K562 (cell line): ENCODE data around the gene STK32C. TPM values are rescaled to one million over a fixed set of nuclear protein-coding genes. Genes with fewer than 3 reads are reported as not detected.
A peak's percentile ranks its signal among the peaks of the same experiment; 100 is the strongest.

Experiments used
- CC2D1A ChIP-seq: fragments of 450-650 bp; IDR thresholded peaks from 2 replicates; pipeline ENCODE4 v1.6.1; 2017; ENCODE audit warnings: mild to moderate bottlenecking
- CREBBP ChIP-seq: IDR thresholded peaks from one replicate; pipeline ENCODE4 v1.6.1; 2012; ENCODE audit warnings: low read depth, mild to moderate bottlenecking, control low read depth, inconsistent platforms, low read length
- EWSR1 ChIP-seq: fragments of 450-650 bp; IDR thresholded peaks from 2 replicates; pipeline ENCODE4 v1.6.1; 2018; ENCODE audit warnings: borderline replicate concordance, mild to moderate bottlenecking, low read depth, moderate library complexity; ENCODE audit not compliant: partially characterized antibody
- FOS ChIP-seq: IDR thresholded peaks from 3 replicates; pipeline ENCODE4 v1.6.1; 2011; ENCODE audit not compliant: insufficient read length; ENCODE audit errors: extremely low read depth
- GABPA ChIP-seq: fragments of 200-800 bp; sonication (Bioruptor generic); conservative IDR thresholded peaks from 2 replicates; pipeline ENCODE4 v1.6.1; 2016; ENCODE audit warnings: low read depth, missing genetic modification characterization, missing compliant biosample characterization
- HIVEP1 ChIP-seq: fragments of 250-450 bp; sonication (Bioruptor Pico); IDR thresholded peaks from 2 replicates; pipeline ENCODE4 v1.4.0; 2020; ENCODE audit warnings: mild to moderate bottlenecking
- JUN ChIP-seq, 2 experiments: sonication (generic) in 1 of 2; formaldehyde crosslinking in 1 of 2; IDR thresholded peaks; 2 replicates each; pipeline versions ENCODE4 v1.6.1 to v1.8.0; 2012 to 2022; ENCODE audit warnings: borderline replicate concordance in 2 of 2, mild to moderate bottlenecking in 2 of 2, improper control_type of control experiment in 1 of 2, low read depth in 1 of 2, low read length in 1 of 2, missing genetic modification reagents in 1 of 2
- JUND ChIP-seq, 2 experiments: IDR thresholded peaks; 2 replicates in 1 of 2; 3 replicates in 1 of 2; pipeline ENCODE4 v1.6.1; 2011; ENCODE audit warnings: borderline replicate concordance in 2 of 2, low read depth in 2 of 2, low read length in 2 of 2, improper control_type of control experiment in 1 of 2, missing biosample characterization in 1 of 2, missing genetic modification characterization in 1 of 2, missing genetic modification reagents in 1 of 2
- PRPF4 ChIP-seq: fragments of 200-400 bp; formaldehyde crosslinking; IDR thresholded peaks from one replicate; pipeline ENCODE4 v1.6.1; 2017; ENCODE audit warnings: low read length, low read depth, mild to moderate bottlenecking; ENCODE audit not compliant: insufficient read depth, poor library complexity, severe bottlenecking
- SRSF3 ChIP-seq: fragments of 200-400 bp; formaldehyde crosslinking; IDR thresholded peaks from 2 replicates; pipeline ENCODE4 v1.6.1; 2016; ENCODE audit warnings: mild to moderate bottlenecking, low read length, moderate library complexity; ENCODE audit not compliant: insufficient read depth
- ZNF184 ChIP-seq: sonication (generic); formaldehyde crosslinking; IDR thresholded peaks from 2 replicates; pipeline ENCODE4 v1.5.0; 2020; ENCODE audit warnings: missing genetic modification reagents
- ZNF311 ChIP-seq: fragments of 250-450 bp; sonication (Bioruptor Pico); IDR thresholded peaks from 2 replicates; pipeline ENCODE4 v1.4.0; 2020; ENCODE audit warnings: mild to moderate bottlenecking, moderate library complexity
- ZNF551 ChIP-seq: fragments of 250-450 bp; sonication (Bioruptor Pico); IDR thresholded peaks from 2 replicates; pipeline ENCODE4 v1.5.0; 2021; ENCODE audit warnings: mild to moderate bottlenecking, moderate library complexity
- polyA plus RNA-seq, 8 experiments: library from polyadenylated mRNA; depleted of rRNA in 4 of 8; stranded (reverse) in 5 of 8; unstranded in 3 of 8; fragments of >200 nt; fragmentation: Nextera tagmentation in 2 of 8; fragmentation: Illumina TruSeq in 1 of 8; extraction: Ambion mirVana in 2 of 8; extraction: Trizol in 1 of 8; gene quantifications; 2 replicates each; pipeline versions ENCODE4 v1.2.1 to v1.2.3, GENCODE V29; 2011 to 2014; ENCODE audit warnings: inconsistent platforms in 1 of 8, missing spikeins in 1 of 8
- total RNA-seq, 7 experiments: library from RNA; depleted of rRNA in 6 of 7; stranded (reverse); fragments of >200 nt in 6 of 7; fragmentation: Illumina TruSeq in 2 of 7; extraction: Trizol in 2 of 7; gene quantifications; 2 replicates each; pipeline versions ENCODE4 v1.2.1 to v1.2.3, GENCODE V29; 2011 to 2021; ENCODE audit warnings: low replicate concordance in 1 of 7
- TF ChIP-seq, protein P1 (sequence below): fragments of 250-450 bp; sonication (Bioruptor Pico); IDR thresholded peaks from 2 replicates; pipeline ENCODE4 v1.5.0; 2021; ENCODE audit warnings: mild to moderate bottlenecking, moderate library complexity
- TF ChIP-seq, protein P2 (sequence below): fragments of 250-450 bp; sonication (Bioruptor Pico); IDR thresholded peaks from 2 replicates; pipeline ENCODE4 v1.5.0; 2021
- TF ChIP-seq, protein P3 (sequence below): fragments of 250-450 bp; sonication (Bioruptor Pico); IDR thresholded peaks from 2 replicates; pipeline ENCODE4 v1.4.0; 2020; ENCODE audit warnings: mild to moderate bottlenecking, moderate library complexity
- TF ChIP-seq, protein P4 (sequence below): IDR thresholded peaks from 2 replicates; pipeline ENCODE4 v1.6.1; 2012; ENCODE audit warnings: low read depth, low read length, improper control_type of control experiment, borderline replicate concordance

Gene STK32C
- total and polyA plus RNA-seq, 9 of the 15 experiments (the other 6 are each of a cell fraction or from before 2014, with no cell fraction given): 1.5 to 20.9 (median 6.5) TPM

DNA sequence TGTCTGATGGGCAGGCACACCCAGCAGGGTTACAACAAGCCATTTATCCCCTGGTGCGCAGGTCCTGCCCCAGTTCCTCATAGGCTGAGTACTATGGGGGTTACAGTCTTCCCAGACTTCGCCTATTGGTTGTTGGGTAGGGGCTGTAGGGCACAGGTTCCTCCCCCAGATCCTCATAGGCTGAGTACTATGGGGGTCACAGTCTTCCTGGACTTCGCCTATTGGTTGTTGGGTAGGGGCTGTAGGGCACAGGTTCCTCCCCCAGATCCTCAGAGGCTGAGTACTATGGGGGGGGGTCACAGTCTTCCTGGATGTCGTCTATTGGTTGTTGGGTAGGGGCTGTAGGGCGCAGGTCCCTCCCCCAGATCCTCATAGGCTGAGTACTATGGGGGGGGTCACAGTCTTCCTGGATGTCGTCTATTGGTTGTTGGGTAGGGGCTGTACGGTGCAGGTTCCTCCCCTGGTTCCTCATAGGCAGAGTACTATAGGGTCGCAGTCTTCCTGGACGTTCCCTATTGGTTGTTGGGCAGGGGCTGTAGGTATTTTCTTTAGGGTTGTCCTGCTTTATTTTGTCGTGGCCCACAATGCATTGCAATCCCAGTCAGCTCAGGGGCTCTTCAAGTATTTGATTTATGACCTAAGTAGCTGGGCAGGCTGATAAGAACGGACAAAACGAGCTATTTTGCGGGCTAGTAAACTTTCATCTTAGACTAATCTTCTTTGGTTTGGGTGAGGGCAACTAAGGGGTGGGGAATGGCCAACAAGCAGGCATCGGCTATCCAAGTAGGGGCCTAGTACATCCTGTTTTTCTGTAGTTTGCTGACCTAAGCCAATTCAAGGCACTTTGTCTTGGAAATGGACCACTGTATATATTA lies 27.7 kb upstream of the STK32C start (continued):
- TF ChIP-seq JUN (IDR thresholded peaks at IDR 0.05; ENCODE audit: borderline replicate concordance, low read depth, low read length): no peak
- TF ChIP-seq JUN (CRISPR knock-in tag; IDR thresholded peaks at IDR 0.05; ENCODE audit: borderline replicate concordance): no peak
- TF ChIP-seq, protein P1, sequence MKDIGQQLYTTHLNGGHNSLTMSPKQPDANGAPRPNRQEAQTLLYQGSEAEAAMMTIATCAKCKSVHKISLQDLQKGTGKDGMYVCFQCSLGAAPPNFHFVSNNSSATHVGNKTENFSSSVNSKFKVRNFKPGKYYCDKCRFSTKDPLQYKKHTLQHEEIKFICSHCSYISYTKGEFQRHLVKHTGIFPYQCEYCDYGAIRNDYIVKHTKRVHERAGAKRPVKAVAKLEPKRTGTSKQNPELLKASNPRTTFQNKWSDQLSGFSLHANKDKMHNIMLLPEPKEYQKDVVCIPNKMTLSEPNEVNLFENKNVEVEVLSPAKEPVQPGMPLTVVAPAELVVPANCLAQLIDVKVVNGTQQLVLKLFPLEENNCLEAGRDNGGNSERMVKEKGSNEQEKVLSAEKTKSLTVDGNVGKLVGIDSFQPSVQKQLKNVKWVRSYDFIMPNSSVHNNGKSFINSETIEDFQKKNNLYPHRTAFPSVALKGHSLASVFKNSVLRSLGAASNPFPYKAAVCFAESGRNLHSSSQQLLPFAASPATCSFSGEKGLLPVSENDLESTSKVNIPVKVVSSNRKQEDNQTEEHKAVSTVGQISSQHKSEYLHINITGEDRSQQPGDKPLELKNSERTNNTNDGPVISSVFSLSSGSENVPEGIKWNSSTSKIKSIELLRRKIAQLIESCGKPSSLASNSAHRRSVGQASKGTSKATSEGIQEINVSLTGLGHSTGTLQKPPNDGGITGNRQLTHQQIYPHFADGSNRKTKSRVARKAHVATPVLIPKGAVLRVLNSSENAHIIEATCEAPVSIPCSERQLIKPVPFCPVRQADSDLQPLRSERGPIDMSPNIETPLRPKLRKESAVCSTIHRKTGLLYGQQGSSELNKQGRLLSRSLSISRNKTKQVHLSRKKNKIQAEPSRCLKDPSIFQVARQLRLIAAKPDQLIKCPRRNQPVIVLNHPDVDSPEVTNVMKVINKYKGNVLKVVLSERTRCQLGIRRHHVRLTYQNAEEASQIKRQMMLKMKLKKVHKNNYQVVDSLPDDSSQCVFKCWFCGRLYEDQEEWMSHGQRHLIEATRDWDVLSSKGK (CRISPR knock-in tag): no peak
- TF ChIP-seq, protein P2, sequence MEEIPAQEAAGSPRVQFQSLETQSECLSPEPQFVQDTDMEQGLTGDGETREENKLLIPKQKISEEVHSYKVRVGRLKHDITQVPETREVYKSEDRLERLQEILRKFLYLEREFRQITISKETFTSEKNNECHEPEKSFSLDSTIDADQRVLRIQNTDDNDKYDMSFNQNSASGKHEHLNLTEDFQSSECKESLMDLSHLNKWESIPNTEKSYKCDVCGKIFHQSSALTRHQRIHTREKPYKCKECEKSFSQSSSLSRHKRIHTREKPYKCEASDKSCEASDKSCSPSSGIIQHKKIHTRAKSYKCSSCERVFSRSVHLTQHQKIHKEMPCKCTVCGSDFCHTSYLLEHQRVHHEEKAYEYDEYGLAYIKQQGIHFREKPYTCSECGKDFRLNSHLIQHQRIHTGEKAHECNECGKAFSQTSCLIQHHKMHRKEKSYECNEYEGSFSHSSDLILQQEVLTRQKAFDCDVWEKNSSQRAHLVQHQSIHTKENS (CRISPR knock-in tag): no peak
- no peak for TF ChIP-seq CREBBP
- peak; percentile 39 for TF ChIP-seq FOS
- peak; percentile 38; the same call in 1 of the 2 replicates for TF ChIP-seq GABPA (tag)
- TF ChIP-seq ZNF184 (CRISPR knock-in tag): no peak
- TF ChIP-seq EWSR1: no peak
- TF ChIP-seq HIVEP1 (CRISPR knock-in tag): no peak
- TF ChIP-seq ZNF551 (CRISPR knock-in tag): no peak
- no peak for TF ChIP-seq SRSF3
- TF ChIP-seq PRPF4: no peak
- TF ChIP-seq, protein P3, sequence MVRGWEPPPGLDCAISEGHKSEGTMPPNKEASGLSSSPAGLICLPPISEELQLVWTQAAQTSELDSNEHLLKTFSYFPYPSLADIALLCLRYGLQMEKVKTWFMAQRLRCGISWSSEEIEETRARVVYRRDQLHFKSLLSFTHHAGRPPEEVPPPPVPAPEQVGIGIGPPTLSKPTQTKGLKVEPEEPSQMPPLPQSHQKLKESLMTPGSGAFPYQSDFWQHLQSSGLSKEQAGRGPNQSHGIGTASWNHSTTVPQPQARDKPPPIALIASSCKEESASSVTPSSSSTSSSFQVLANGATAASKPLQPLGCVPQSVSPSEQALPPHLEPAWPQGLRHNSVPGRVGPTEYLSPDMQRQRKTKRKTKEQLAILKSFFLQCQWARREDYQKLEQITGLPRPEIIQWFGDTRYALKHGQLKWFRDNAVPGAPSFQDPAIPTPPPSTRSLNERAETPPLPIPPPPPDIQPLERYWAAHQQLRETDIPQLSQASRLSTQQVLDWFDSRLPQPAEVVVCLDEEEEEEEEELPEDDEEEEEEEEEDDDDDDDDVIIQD (CRISPR knock-in tag): no peak
- TF ChIP-seq CC2D1A: peak; percentile 8; the same call in 1 of the 2 replicates
- TF ChIP-seq, protein P4, sequence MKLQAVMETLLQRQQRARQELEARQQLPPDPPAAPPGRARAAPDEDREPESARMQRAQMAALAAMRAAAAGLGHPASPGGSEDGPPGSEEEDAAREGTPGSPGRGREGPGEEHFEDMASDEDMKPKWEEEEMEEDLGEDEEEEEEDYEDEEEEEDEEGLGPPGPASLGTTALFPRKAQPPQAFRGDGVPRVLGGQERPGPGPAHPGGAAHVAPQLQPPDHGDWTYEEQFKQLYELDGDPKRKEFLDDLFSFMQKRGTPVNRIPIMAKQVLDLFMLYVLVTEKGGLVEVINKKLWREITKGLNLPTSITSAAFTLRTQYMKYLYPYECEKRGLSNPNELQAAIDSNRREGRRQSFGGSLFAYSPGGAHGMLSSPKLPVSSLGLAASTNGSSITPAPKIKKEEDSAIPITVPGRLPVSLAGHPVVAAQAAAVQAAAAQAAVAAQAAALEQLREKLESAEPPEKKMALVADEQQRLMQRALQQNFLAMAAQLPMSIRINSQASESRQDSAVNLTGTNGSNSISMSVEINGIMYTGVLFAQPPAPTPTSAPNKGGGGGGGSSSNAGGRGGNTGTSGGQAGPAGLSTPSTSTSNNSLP: 0 out of 2 replicates have a peak, but pooled peaks have one; percentile 34
- peak; percentile 36; the same call in 1 of the 2 replicates for TF ChIP-seq JUND (IDR thresholded peaks at IDR 0.05; ENCODE audit: borderline replicate concordance, low read depth, low read length)
- TF ChIP-seq JUND (tag; IDR thresholded peaks at IDR 0.05; ENCODE audit: borderline replicate concordance, low read depth, low read length): peak; percentile 9; the same call in 1 of the 3 replicates
- TF ChIP-seq ZNF311 (CRISPR knock-in tag): no peak
